GM21526 (cell line): ENCODE measurements around the gene TNFRSF18.

ENCODE experiments used
- ATAC-seq: cut with Tn5 transposase; IDR thresholded peaks from one replicate; pipeline ENCODE4 v1.9.1; 2021; ENCODE audit warnings: moderate library complexity; ENCODE audit not compliant: unreplicated experiment, low FRiP score

TNFRSF18 gene

GRCh38 chr1:1167841-1168450, 38.4 kb downstream of the TNFRSF18 start:
- ATAC-seq = no peak

GRCh38 chr1:1167398-1167821, 39.0 kb downstream of the TNFRSF18 start:
- no peak for ATAC-seq

- ATAC-seq = no peak
Measured at GRCh38 chr1:1166642-1167397, 39.6 kb downstream of the TNFRSF18 start.

GRCh38 chr1:1165900-1166421, 40.4 kb downstream of the TNFRSF18 start:
- no peak for ATAC-seq

GRCh38 chr1:1165485-1165884, 40.9 kb downstream of the TNFRSF18 start:
- ATAC-seq = no peak

- ATAC-seq = no peak
Measured at GRCh38 chr1:1164701-1165451, 41.5 kb downstream of the TNFRSF18 start.

- no peak for ATAC-seq
Measured at GRCh38 chr1:1164361-1164700, 42.1 kb downstream of the TNFRSF18 start.

- ATAC-seq = no peak
Measured at GRCh38 chr1:1163538-1164070, 42.8 kb downstream of the TNFRSF18 start.

GRCh38 chr1:1162597-1163537, 43.5 kb downstream of the TNFRSF18 start:
- ATAC-seq = no peak

- ATAC-seq = no peak
Measured at GRCh38 chr1:1161683-1162079, 44.7 kb downstream of the TNFRSF18 start.

- ATAC-seq = no peak
Measured at GRCh38 chr1:1161078-1161682, 45.2 kb downstream of the TNFRSF18 start.

GRCh38 chr1:1160281-1160930, 46.0 kb downstream of the TNFRSF18 start:
- no peak for ATAC-seq

GRCh38 chr1:1157914-1158710, 48.3 kb downstream of the TNFRSF18 start:
- ATAC-seq = no peak

GRCh38 chr1:1157426-1157913, 48.9 kb downstream of the TNFRSF18 start:
- no peak for ATAC-seq

- no peak for ATAC-seq
Measured at GRCh38 chr1:1157033-1157365, 49.4 kb downstream of the TNFRSF18 start.

- ATAC-seq = no peak
Measured at GRCh38 chr1:1156140-1157032, 50.0 kb downstream of the TNFRSF18 start.

- ATAC-seq = no peak
Measured at GRCh38 chr1:1155258-1155657, 51.1 kb downstream of the TNFRSF18 start.
